Smooth muscle cell (in vitro differentiated cells): ENCODE data around the gene PDK4. TPM values are rescaled to one million over a fixed set of nuclear protein-coding genes. Genes with fewer than 3 reads are reported as not detected.

Source experiments
- DNase-seq: peaks from one replicate; lab custom pipeline; 2025; ENCODE audit not compliant: unreplicated experiment; lab: John Stamatoyannopoulos, UW
- H2AFZ ChIP-seq: fragments of 200-600 bp; sonication (generic); 2 replicates; pipeline ENCODE4 v1.6.0; 2016; ENCODE audit warnings: antibody characterized with exemption, low read depth, mild to moderate bottlenecking
- H3F3A ChIP-seq: fragments of 200-600 bp; sonication (generic); 2 replicates; pipeline ENCODE4 v1.6.0; 2017; ENCODE audit warnings: antibody characterized with exemption, low read depth
- H3K27ac ChIP-seq: fragments of 200-600 bp; sonication (generic); 2 replicates; pipeline ENCODE4 v1.5.1; 2016; ENCODE audit warnings: low read depth, mild to moderate bottlenecking
- H3K27me3 ChIP-seq: fragments of 200-600 bp; sonication (generic); 2 replicates; pipeline ENCODE4 v1.6.1; 2016; ENCODE audit warnings: low read depth, mild to moderate bottlenecking
- H3K36me3 ChIP-seq: fragments of 200-600 bp; sonication (generic); 2 replicates; pipeline ENCODE4 v1.5.1; 2016; ENCODE audit warnings: low read depth
- H3K4me1 ChIP-seq: fragments of 200-600 bp; sonication (generic); 2 replicates; pipeline ENCODE4 v1.5.1; 2016; ENCODE audit warnings: low read depth
- H3K4me2 ChIP-seq: fragments of 200-600 bp; sonication (generic); 2 replicates; pipeline ENCODE4 v1.6.0; 2016; ENCODE audit warnings: mild to moderate bottlenecking
- H3K4me3 ChIP-seq: fragments of 200-600 bp; sonication (generic); 2 replicates; pipeline ENCODE4 v1.5.1; 2016; ENCODE audit warnings: mild to moderate bottlenecking
- H3K79me2 ChIP-seq: fragments of 200-600 bp; sonication (generic); 2 replicates; pipeline ENCODE4 v1.6.0; 2016; ENCODE audit warnings: low read depth, mild to moderate bottlenecking
- H3K9ac ChIP-seq: fragments of 200-600 bp; sonication (generic); 2 replicates; pipeline ENCODE4 v1.6.0; 2016; ENCODE audit warnings: low read depth
- H3K9me3 ChIP-seq: fragments of 200-600 bp; sonication (generic); replicated peaks from 2 replicates; pipeline ENCODE4 v1.5.1; 2016; ENCODE audit warnings: low read depth
- H4K20me1 ChIP-seq: fragments of 200-600 bp; sonication (generic); 2 replicates; pipeline ENCODE4 v1.6.0; 2016; ENCODE audit warnings: low read depth
- WGBS: methylation state at CpG from one replicate; pipeline ENCODE4 v1.1.7; 2016; ENCODE audit warnings: low lambda C conversion rate; 5-methylcytosine and 5-hydroxymethylcytosine counted together
- polyA plus RNA-seq: library from polyadenylated mRNA; unstranded; fragments of >200 nt; fragmentation: Nextera tagmentation; extraction: Ambion mirVana; gene quantifications from 2 replicates; pipeline ENCODE4 v1.2.1, GENCODE V29; 2016
- total RNA-seq: library from RNA; depleted of rRNA; stranded (reverse); fragments of >200 nt; gene quantifications from 2 replicates; pipeline ENCODE4 v1.2.3, GENCODE V29; 2014
- TF ChIP-seq, protein P1 (sequence below): fragments of 200-600 bp; sonication (generic); IDR thresholded peaks from 2 replicates; pipeline ENCODE4 v1.5.1; 2017; ENCODE audit warnings: borderline replicate concordance, mild to moderate bottlenecking, antibody characterized with exemption; ENCODE audit not compliant: insufficient read depth, poor library complexity, severe bottlenecking

PDK4 gene
- total and polyA plus RNA-seq, 2 experiments from 2014 or later, result not detected

DNA sequence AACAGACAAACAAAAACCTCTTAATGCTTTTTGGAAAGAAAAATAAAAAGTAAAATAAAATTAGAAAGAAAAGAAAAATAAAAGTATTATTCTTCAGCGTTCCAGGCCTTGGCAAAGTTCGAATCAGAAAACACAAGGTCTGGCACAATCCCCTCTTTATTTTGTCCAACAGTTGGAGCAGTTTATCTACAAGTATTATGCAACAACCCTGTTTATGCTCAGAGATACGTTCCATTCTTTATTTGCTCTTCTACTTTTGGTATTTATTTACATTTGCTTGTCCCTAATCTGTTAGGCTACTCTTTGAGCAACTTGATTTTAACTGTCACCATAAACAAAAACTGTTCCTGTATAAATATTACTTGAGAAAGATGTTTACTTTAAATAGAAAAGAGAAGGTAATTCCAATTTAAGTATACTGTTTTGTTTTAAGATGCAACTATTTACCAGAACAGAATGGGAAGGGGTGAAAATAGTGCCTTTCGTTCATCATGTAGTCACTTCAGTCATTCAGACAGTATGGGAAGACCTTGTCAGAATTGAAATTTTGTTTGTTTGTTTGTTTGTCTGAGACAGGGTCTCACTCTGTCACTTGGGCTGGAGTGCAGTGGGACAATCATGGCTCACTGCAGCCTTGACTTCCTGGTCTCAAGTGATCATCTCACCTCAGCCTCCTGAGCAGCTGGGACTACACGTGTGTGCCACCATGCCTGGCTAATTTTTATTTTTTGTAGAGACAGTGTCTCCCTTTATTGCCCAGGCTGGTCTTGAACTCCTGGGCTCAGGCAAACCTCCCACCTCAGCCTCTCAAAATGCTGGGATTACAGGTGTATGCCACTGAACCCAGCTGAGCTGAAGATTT is 5.7 kb downstream of the PDK4 start:
- DNase-seq, result no peak
- no peak overlapping the region for H3K9ac ChIP-seq
- H3K27me3 ChIP-seq, result peaks cover 18% of the 10 kb centered on the region
- H3K9me3 ChIP-seq, result no peaks in the 10 kb centered on the region
- TF ChIP-seq, protein P1, sequence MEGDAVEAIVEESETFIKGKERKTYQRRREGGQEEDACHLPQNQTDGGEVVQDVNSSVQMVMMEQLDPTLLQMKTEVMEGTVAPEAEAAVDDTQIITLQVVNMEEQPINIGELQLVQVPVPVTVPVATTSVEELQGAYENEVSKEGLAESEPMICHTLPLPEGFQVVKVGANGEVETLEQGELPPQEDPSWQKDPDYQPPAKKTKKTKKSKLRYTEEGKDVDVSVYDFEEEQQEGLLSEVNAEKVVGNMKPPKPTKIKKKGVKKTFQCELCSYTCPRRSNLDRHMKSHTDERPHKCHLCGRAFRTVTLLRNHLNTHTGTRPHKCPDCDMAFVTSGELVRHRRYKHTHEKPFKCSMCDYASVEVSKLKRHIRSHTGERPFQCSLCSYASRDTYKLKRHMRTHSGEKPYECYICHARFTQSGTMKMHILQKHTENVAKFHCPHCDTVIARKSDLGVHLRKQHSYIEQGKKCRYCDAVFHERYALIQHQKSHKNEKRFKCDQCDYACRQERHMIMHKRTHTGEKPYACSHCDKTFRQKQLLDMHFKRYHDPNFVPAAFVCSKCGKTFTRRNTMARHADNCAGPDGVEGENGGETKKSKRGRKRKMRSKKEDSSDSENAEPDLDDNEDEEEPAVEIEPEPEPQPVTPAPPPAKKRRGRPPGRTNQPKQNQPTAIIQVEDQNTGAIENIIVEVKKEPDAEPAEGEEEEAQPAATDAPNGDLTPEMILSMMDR, result no peak
- no peaks in the 10 kb centered on the region for H3K79me2 ChIP-seq
- no peak overlapping the region for H3K27ac ChIP-seq
- H3K4me1 ChIP-seq, result no peaks in the 10 kb centered on the region
- no peak overlapping the region for H2AFZ ChIP-seq
- H4K20me1 ChIP-seq, result no peaks in the 10 kb centered on the region
- H3F3A ChIP-seq, result no peaks in the 10 kb centered on the region
- no peaks in the 10 kb centered on the region for H3K36me3 ChIP-seq
- H3K4me3 ChIP-seq, result no peak overlapping the region
- no peak overlapping the region for H3K4me2 ChIP-seq
- 66% methylated on average over 5 of the region's 5 CpGs for WGBS

- 91% methylated on average over 1 of the region's 1 CpG for WGBS
- Histone ChIP-seq H2AFZ (no peak overlapping the region), H3F3A (no peaks in the 10 kb centered on the region), H3K9ac (no peak overlapping the region), H3K4me2 (no peak overlapping the region), H4K20me1 (no peaks in the 10 kb centered on the region), H3K27me3 (peaks cover 13% of the 10 kb centered on the region), H3K36me3 (no peaks in the 10 kb centered on the region), H3K4me1 (no peaks in the 10 kb centered on the region), H3K27ac (no peak overlapping the region), H3K4me3 (no peak overlapping the region), H3K9me3 (no peaks in the 10 kb centered on the region), H3K79me2 (no peaks in the 10 kb centered on the region)
- TF ChIP-seq, protein P1, result no peak
- DNase-seq, result no peak
Observed at GRCh38 chr7:95589766-95590165, 6.5 kb downstream of the PDK4 start.

DNA sequence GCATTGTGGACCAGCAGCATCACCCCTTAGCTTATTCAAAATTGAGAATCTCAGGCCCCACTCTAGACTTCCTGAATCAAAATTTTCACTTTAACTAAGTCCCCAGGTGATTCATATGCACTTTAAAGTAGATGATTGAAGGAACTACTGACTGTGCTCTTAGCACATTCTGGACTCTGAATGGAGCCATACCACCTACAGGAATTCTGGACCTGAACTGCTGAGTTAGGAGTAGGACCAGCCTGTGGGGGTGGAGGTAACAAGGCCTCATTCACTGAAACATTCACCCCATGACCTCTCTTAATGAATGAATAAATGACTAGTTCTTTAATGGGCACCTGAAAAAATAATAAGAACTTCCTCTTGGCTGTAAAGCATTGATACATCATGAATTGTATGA is 7.3 kb downstream of the PDK4 start:
- H3F3A ChIP-seq, result no peaks in the 10 kb centered on the region
- no peaks in the 10 kb centered on the region for H3K36me3 ChIP-seq
- DNase-seq, result no peak
- no peak overlapping the region for H3K4me3 ChIP-seq
- no peak overlapping the region for H3K9ac ChIP-seq
- H3K27ac ChIP-seq, result no peak overlapping the region
- no peak overlapping the region for H3K4me2 ChIP-seq
- peaks cover 8% of the 10 kb centered on the region for H3K27me3 ChIP-seq
- no peaks in the 10 kb centered on the region for H3K79me2 ChIP-seq
- no peaks in the 10 kb centered on the region for H3K9me3 ChIP-seq
- H3K4me1 ChIP-seq, result no peaks in the 10 kb centered on the region
- TF ChIP-seq, protein P1, result no peak
- no peak overlapping the region for H2AFZ ChIP-seq
- no peaks in the 10 kb centered on the region for H4K20me1 ChIP-seq

DNA sequence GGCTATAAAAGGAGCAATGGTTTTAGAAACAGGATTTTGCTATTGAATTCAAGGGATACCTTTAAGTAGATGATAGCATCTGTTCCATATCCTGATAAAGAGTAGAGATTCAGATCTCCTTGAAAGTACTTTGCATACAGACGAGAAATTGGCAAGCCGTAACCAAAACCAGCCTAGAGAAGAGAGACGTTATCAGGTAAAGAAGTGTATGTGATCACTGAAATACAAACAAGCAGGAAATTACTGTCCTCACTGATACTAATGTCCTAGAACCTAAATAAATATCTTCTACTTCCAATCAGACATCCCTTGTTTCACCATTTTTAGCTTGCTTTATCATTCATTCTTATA is 9.4 kb downstream of the PDK4 start:
- DNase-seq, result no peak
- H4K20me1 ChIP-seq, result no peaks in the 10 kb centered on the region

More for the DNA sequence above, 9.4 kb downstream of the PDK4 start:
- H3K9me3 ChIP-seq, result no peaks in the 10 kb centered on the region
- no peak overlapping the region for H2AFZ ChIP-seq
- H3K27me3 ChIP-seq, result no peaks in the 10 kb centered on the region
- no peaks in the 10 kb centered on the region for H3K4me1 ChIP-seq
- TF ChIP-seq, protein P1, result no peak
- H3K4me3 ChIP-seq, result no peak overlapping the region
- no peak overlapping the region for H3K9ac ChIP-seq
- no peak overlapping the region for H3K27ac ChIP-seq
- no peaks in the 10 kb centered on the region for H3K36me3 ChIP-seq
- WGBS, result 68% methylated on average over 3 of the region's 3 CpGs
- no peaks in the 10 kb centered on the region for H3K79me2 ChIP-seq
- H3K4me2 ChIP-seq, result no peak overlapping the region
- no peaks in the 10 kb centered on the region for H3F3A ChIP-seq
